ENCODE measurements around the gene GPR137.

DNA sequence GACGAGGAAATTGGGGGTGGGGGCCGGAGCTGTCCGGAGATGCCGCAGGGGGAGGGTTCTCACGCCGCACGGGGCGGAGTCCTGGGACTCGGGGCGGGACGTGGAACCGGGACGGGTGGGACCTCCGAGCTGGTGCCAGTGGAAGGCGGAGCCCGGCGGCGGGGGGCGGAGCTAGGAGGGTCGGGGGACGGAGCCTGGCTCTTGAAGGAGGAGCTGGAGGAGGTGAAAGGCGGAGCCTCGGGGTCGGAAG lies 44.5 kb upstream of the GPR137 start:
- no peak for TF ChIP-seq POLR2A (IDR thresholded peaks at IDR 0.05)
- TF ChIP-seq, protein P1, sequence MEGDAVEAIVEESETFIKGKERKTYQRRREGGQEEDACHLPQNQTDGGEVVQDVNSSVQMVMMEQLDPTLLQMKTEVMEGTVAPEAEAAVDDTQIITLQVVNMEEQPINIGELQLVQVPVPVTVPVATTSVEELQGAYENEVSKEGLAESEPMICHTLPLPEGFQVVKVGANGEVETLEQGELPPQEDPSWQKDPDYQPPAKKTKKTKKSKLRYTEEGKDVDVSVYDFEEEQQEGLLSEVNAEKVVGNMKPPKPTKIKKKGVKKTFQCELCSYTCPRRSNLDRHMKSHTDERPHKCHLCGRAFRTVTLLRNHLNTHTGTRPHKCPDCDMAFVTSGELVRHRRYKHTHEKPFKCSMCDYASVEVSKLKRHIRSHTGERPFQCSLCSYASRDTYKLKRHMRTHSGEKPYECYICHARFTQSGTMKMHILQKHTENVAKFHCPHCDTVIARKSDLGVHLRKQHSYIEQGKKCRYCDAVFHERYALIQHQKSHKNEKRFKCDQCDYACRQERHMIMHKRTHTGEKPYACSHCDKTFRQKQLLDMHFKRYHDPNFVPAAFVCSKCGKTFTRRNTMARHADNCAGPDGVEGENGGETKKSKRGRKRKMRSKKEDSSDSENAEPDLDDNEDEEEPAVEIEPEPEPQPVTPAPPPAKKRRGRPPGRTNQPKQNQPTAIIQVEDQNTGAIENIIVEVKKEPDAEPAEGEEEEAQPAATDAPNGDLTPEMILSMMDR (IDR thresholded peaks at IDR 0.05): no peak
- TF ChIP-seq EP300 (IDR thresholded peaks at IDR 0.05): no peak

Measured in suprapubic skin (tissue), 3 donors.